ENCODE results near the gene LRP1B. TPM values are rescaled to one million over a fixed set of nuclear protein-coding genes. Genes with fewer than 3 reads are reported as not detected.

LRP1B gene
- total RNA-seq, 2 donors from 2014 or later, result 0.79 to 1.8 TPM

DNA sequence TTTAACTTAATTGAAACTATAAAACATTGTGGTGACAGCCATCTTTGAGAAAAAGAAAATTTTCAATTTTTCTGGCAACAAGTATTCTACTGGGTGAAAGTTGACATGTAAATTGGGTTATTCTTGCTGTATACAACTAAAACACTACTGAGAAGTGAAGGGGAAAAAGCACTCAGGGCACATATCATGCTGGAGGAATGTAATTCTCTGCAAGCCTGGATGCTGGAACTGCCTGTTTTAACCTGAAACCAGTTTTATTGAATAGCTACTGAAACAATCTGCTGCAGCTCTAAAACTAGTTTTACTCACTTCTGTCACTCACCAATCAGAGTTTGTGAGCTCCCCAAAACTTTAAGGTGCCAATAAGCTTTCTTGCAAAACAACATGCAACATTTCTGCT lies 1136.0 kb downstream of the LRP1B start:
- no peaks in the 10 kb centered on the region for H3K27me3 Mint-ChIP-seq (ENCODE audit: insufficient read depth)
- H3K27ac ChIP-seq (ENCODE audit: low read depth, low read length), result no peak overlapping the region
- no peak overlapping the region for H3K27ac Mint-ChIP-seq
- no peaks in the 10 kb centered on the region for H3K9me3 Mint-ChIP-seq
- no peak for TF ChIP-seq CTCF (conservative IDR thresholded peaks at IDR 0.05)
- no peak overlapping the region for H3K4me3 ChIP-seq (ENCODE audit: low read length)
- peaks cover 4% of the 10 kb centered on the region for H3K4me1 ChIP-seq (ENCODE audit: control insufficient read depth, insufficient read depth, low read length)
- H3K4me1 Mint-ChIP-seq, result peaks cover 13% of the 10 kb centered on the region
- no peaks in the 10 kb centered on the region for H3K27me3 ChIP-seq (ENCODE audit: control insufficient read depth, insufficient read depth, low read length, poor library complexity, severe bottlenecking)
- H3K4me3 Mint-ChIP-seq, result no peak overlapping the region
- no peaks in the 10 kb centered on the region for H3K36me3 Mint-ChIP-seq (ENCODE audit: low read depth)
- no peak for DNase-seq
- no peak overlapping the region for H3K9ac ChIP-seq (ENCODE audit: extremely low read depth, low read length, poor library complexity, severe bottlenecking)
- H3K36me3 ChIP-seq (ENCODE audit: control insufficient read depth, insufficient read depth, low read length), result no peaks in the 10 kb centered on the region
- no peaks in the 10 kb centered on the region for H3K9me3 ChIP-seq (ENCODE audit: control insufficient read depth, low read length)

DNA sequence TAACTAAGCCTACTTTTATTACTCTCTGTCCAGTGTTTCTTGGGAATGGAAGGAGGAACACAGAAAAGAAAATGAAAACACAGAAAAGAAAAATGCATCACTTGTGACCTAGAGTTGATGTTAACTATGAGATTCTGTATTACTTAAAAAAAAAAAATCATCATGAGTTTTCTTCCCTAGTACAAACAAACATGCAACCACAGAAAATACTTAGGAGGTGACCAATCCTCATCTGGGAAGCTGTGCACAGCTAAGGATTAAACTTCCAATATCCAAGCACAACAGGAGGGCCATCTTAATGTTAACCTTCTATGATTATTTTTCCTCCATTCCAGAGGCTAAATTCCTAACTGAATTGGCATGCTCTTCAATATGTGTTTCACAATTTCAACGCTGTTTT lies 1140.4 kb downstream of the LRP1B start:
- no peak for TF ChIP-seq CTCF (conservative IDR thresholded peaks at IDR 0.05)
- H3K4me1 ChIP-seq (ENCODE audit: control insufficient read depth, insufficient read depth, low read length), result no peaks in the 10 kb centered on the region

GRCh38 chr2:140988597-140988996 lies 1142.2 kb downstream of the LRP1B start:
- Mint-ChIP-seq H3K36me3 (ENCODE audit: low read depth) (no peaks in the 10 kb centered on the region), H3K27ac (no peak overlapping the region)
- no peak overlapping the region for H3K4me3 ChIP-seq (ENCODE audit: low read length)

More for the DNA sequence above, 1140.4 kb downstream of the LRP1B start:
- H3K27me3 ChIP-seq (ENCODE audit: control insufficient read depth, insufficient read depth, low read length, poor library complexity, severe bottlenecking), result no peaks in the 10 kb centered on the region
- no peaks in the 10 kb centered on the region for H3K9me3 ChIP-seq (ENCODE audit: control insufficient read depth, low read length)
- H3K36me3 ChIP-seq (ENCODE audit: control insufficient read depth, insufficient read depth, low read length), result no peaks in the 10 kb centered on the region
- Mint-ChIP-seq H3K27ac (no peak overlapping the region), H3K4me1 (peaks cover under 1% of the 10 kb centered on the region), H3K4me3 (no peak overlapping the region), H3K27me3 (ENCODE audit: insufficient read depth) (no peaks in the 10 kb centered on the region), H3K9me3 (no peaks in the 10 kb centered on the region), H3K36me3 (ENCODE audit: low read depth) (no peaks in the 10 kb centered on the region)
- H3K9ac ChIP-seq (ENCODE audit: extremely low read depth, low read length, poor library complexity, severe bottlenecking), result no peak overlapping the region
- DNase-seq, result no peak
- no peak overlapping the region for H3K27ac ChIP-seq (ENCODE audit: low read depth, low read length)
- 95 to 100% methylated on average over 1 of the region's 1 CpG for WGBS, 2 experiments (ENCODE audit: insufficient coverage in 1 of 2, insufficient read length in 1 of 2)
- no peak overlapping the region for H3K4me3 ChIP-seq (ENCODE audit: low read length)

More at GRCh38 chr2:140988597-140988996, 1142.2 kb downstream of the LRP1B start:
- H3K9me3 ChIP-seq (ENCODE audit: control insufficient read depth, low read length), result no peaks in the 10 kb centered on the region
- H3K4me1 Mint-ChIP-seq, result peaks cover 2% of the 10 kb centered on the region
- DNase-seq, result no peak
- H3K27ac ChIP-seq (ENCODE audit: low read depth, low read length), result no peak overlapping the region
- no peaks in the 10 kb centered on the region for H3K27me3 ChIP-seq (ENCODE audit: control insufficient read depth, insufficient read depth, low read length, poor library complexity, severe bottlenecking)
- no peak overlapping the region for H3K4me3 Mint-ChIP-seq
- no peaks in the 10 kb centered on the region for H3K9me3 Mint-ChIP-seq
- no peak overlapping the region for H3K9ac ChIP-seq (ENCODE audit: extremely low read depth, low read length, poor library complexity, severe bottlenecking)
- no peaks in the 10 kb centered on the region for H3K27me3 Mint-ChIP-seq (ENCODE audit: insufficient read depth)
- H3K4me1 ChIP-seq (ENCODE audit: control insufficient read depth, insufficient read depth, low read length), result no peaks in the 10 kb centered on the region
- no peak for TF ChIP-seq CTCF (conservative IDR thresholded peaks at IDR 0.05)
- H3K36me3 ChIP-seq (ENCODE audit: control insufficient read depth, insufficient read depth, low read length), result no peaks in the 10 kb centered on the region
